Adrenal gland (tissue), 12 donors: ENCODE measurements around the gene WIPI1. TPM values are rescaled to one million over a fixed set of nuclear protein-coding genes. Genes with fewer than 3 reads are reported as not detected.
A peak's percentile ranks its signal among the peaks of the same experiment; 100 is the strongest.

ENCODE experiments used
- DNase-seq, 7 donors: peaks; one replicate each; pipeline ENCODE4 v3.0.0-alpha.2; 2019 to 2020
- H3K27ac ChIP-seq, 5 donors: fragments of 200-600 bp; sonication (generic) in 4 of 5; 1 replicate in 3 of 5; 2 replicates in 2 of 5; pipeline versions ENCODE4 v1.5.1 to v1.8.0; 2016 to 2020; ENCODE audit warnings: mild to moderate bottlenecking in 1 of 5
- H3K27me3 ChIP-seq: fragments of 200-600 bp; 2 replicates; pipeline ENCODE4 v1.8.0; 2021
- H3K36me3 ChIP-seq, 2 donors: fragments of 200-600 bp; replicated peaks in 1 of 2; 1 replicate in 1 of 2; 2 replicates in 1 of 2; pipeline versions ENCODE4 v1.5.1 to v1.8.0; 2018 to 2022
- H3K4me1 ChIP-seq, 2 donors: fragments of 200-600 bp; replicated peaks in 1 of 2; 1 replicate in 1 of 2; 2 replicates in 1 of 2; pipeline versions ENCODE4 v1.5.1 to v1.8.0; 2018 to 2021
- H3K4me3 ChIP-seq, 4 donors: fragments of 200-600 bp; sonication (generic) in 3 of 4; one replicate each; pipeline ENCODE4 v1.5.1; 2016 to 2018
- H3K9me3 ChIP-seq, 3 donors: fragments of 200-600 bp; sonication (generic) in 1 of 3; replicated peaks in 1 of 3; 1 replicate in 2 of 3; 2 replicates in 1 of 3; pipeline versions ENCODE4 v1.5.1 to v1.8.0; 2016 to 2021
- CTCF ChIP-seq, 6 experiments: fragments of 450-650 bp in 4 of 6; fragments of 200-600 bp in 2 of 6; sonication (generic) in 1 of 6; IDR thresholded peaks; 1 replicate in 5 of 6; 2 replicates in 1 of 6; pipeline versions ENCODE4 v1.5.1 to v1.8.0; 2016 to 2021; ENCODE audit warnings: antibody characterized with exemption in 6 of 6, mild to moderate bottlenecking in 2 of 6, moderate library complexity in 1 of 6
- POLR2A ChIP-seq, 2 donors: fragments of 450-650 bp; IDR thresholded peaks; one replicate each; pipeline ENCODE4 v1.6.1; 2017; ENCODE audit warnings: antibody characterized with exemption in 2 of 2, mild to moderate bottlenecking in 2 of 2, moderate library complexity in 1 of 2
- WGBS, 4 donors: extraction: QIAGEN DNeasy Blood & Tissue Kit in 2 of 4; methylation state at CpG; one replicate each; pipeline versions ENCODE4 v1.1.5 to v1.1.7; 2013 to 2017; 5-methylcytosine and 5-hydroxymethylcytosine counted together
- intact Hi-C, 2 donors: fragments of 100-400 bp; cut with DNase I; formaldehyde crosslinking; loops; one replicate each; pipeline versions ENCODE4 v1.14.1 to v1.15.0; 2022 to 2023
- polyA plus RNA-seq, 3 donors: library from polyadenylated mRNA; stranded (reverse); fragments of 200-250 nt in 2 of 3; fragments of 350-450 nt in 1 of 3; fragmentation: Illumina TruSeq in 1 of 3; extraction: RNeasy Lipid Tissue Mini Kit (QIAGEN cat#74804) in 1 of 3; gene quantifications; one replicate each; pipeline ENCODE4 v1.2.3, GENCODE V29; 2013 to 2014
- total RNA-seq, 9 donors: library from RNA; depleted of rRNA in 4 of 9; stranded (reverse); fragments of >200 nt in 4 of 9; fragments of 120-200 nt in 1 of 9; fragmentation: NEBNext Ultra II Directional in 1 of 9; extraction: Animal tissue kit (Norgen Biotek cat#: 25700) in 1 of 9; gene quantifications; one replicate each; pipeline versions ENCODE4 v1.1.0 to v1.2.4, GENCODE V29; 2013 to 2023
- donor health status: healthy with polysubstance abuse.
- donor health status: Bipolar disorder and iron deficiency.
- donor health status: DM: yes; HTN: yes; CAD: no.
- donor health status: DM: no; HTN: no; CAD: no.
- donor health status: DM: no; HTN: no; CAD: no.
- donor health status: DM: yes; HTN: yes; CAD: no.

Gene WIPI1
- total and polyA plus RNA-seq, 12 donors = 19.3 to 148 (median 39.7) TPM

- no peaks in the 10 kb centered on the region for H3K9me3 ChIP-seq
- 88 to 93% (median 93%) methylated on average over 12 of the region's 12 CpGs for WGBS, 4 donors
- intact Hi-C loops = loop anchor here in 1 of 2 donors (10.0 kb wide), 1 partner anchor 169 kb away; no protein-coding TSS in a partner anchor
- H3K4me1 ChIP-seq = peaks cover 0 to 12% of the 10 kb centered on the region in 2 donors
- H3K4me3 ChIP-seq = no peak overlapping the region
- DNase-seq = peak in 2 of 7 donors; percentile 18 to 45
- H3K27me3 ChIP-seq = no peaks in the 10 kb centered on the region
- H3K27ac ChIP-seq = no peak overlapping the region
- H3K36me3 ChIP-seq = peaks cover 0 to 67% of the 10 kb centered on the region in 2 donors
- TF ChIP-seq CTCF (IDR thresholded peaks at IDR 0.05) (no peak), POLR2A (IDR thresholded peaks at IDR 0.05) (no peak)
Measured at GRCh38 chr17:68433911-68434508, 23.3 kb downstream of the WIPI1 start.

GRCh38 chr17:68433211-68433610 lies 24.1 kb downstream of the WIPI1 start:
- H3K36me3 ChIP-seq = peaks cover 0 to 75% of the 10 kb centered on the region in 2 donors
- H3K4me3 ChIP-seq = no peak overlapping the region
- WGBS, 4 donors = 89 to 91% (median 91%) methylated on average over 9 of the region's 9 CpGs
- H3K27me3 ChIP-seq = no peaks in the 10 kb centered on the region
- no peak overlapping the region for H3K27ac ChIP-seq
- no peaks in the 10 kb centered on the region for H3K9me3 ChIP-seq
- peaks cover 0 to 10% of the 10 kb centered on the region in 2 donors for H3K4me1 ChIP-seq
- TF ChIP-seq CTCF (IDR thresholded peaks at IDR 0.05) (no peak), POLR2A (IDR thresholded peaks at IDR 0.05) (no peak)
- intact Hi-C loops = loop anchor here in 1 of 2 donors (10.0 kb wide), 1 partner anchor 168 kb away; no protein-coding TSS in a partner anchor
- DNase-seq = peak in 2 of 7 donors; percentile 12 to 34

DNA sequence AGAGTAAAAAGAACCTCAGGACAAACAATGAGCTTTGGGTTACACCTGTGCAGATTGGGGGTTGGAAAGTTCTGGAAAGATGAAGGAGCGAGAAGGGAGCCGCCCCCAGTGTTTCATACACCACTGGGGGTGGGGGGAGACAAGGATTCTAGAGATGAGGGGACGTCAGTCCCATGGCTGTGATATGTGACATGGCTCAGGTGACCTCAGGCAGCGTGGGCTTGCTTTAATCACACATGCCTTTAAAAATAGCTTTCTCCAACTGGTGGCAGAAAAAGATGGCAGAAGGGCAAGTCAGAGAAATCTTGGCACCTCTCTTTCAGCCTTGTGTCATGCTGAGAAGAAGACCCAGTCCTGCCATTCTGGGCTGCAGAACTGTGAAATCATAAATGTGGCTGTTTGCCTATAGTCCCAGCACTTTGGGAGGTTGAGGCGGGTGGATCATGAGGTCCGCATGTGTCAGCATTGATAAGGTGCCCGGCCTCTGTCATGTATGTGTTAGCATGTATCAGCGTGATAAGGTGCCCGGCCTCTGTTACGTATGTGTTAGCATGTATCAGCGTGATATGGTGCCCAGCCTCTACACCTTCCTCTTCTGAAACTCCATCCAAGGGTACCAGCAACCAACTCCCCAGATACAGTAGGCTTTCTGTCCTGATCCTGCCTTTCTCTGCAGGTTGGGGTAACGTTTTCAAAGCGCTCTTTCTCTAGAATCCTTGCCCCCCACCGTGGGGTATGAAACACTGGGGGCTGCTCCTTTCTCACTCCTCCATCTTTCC lies 25.0 kb downstream of the WIPI1 start:
- intact Hi-C loops = loop anchor here in 1 of 2 donors (10.0 kb wide), 1 partner anchor 167 kb away; no protein-coding TSS in a partner anchor
- Histone ChIP-seq H3K4me1 (peaks cover 0 to 4% of the 10 kb centered on the region in 2 donors), H3K27me3 (no peaks in the 10 kb centered on the region), H3K9me3 (no peaks in the 10 kb centered on the region), H3K4me3 (no peak overlapping the region), H3K36me3 (peaks cover 0 to 82% of the 10 kb centered on the region in 2 donors), H3K27ac (no peak overlapping the region)
- no peak for TF ChIP-seq CTCF (IDR thresholded peaks at IDR 0.05)
- no peak for TF ChIP-seq POLR2A (IDR thresholded peaks at IDR 0.05)
- DNase-seq = peak in 2 of 7 donors; percentile 15 to 49
- 85 to 92% (median 86%) methylated on average over 14 of the region's 14 CpGs for WGBS, 4 donors

DNA sequence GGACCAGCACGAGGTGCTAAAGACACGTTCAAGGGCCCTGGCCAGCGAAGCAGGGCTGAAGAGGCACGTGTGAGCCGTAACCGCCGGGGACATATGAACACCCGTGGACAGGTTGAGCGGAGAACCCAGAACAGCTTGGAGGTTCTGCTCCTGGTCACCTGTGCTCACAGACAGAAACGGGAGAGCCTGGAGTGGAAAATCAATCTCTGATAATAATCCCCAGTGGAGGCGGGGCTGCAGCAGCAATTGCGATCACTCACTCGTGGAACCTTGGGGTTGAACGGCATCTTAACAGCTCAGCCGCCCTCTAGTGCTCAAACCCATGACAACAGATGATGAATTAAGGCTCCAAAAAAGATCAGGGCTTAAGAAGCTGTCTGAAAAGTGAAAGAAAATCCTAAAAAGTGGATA lies 25.6 kb downstream of the WIPI1 start:
- TF ChIP-seq CTCF (IDR thresholded peaks at IDR 0.05) = peak; percentile 17 to 50 (median 37)
- no peak for TF ChIP-seq POLR2A (IDR thresholded peaks at IDR 0.05)
- Histone ChIP-seq H3K36me3 (peaks cover 0 to 88% of the 10 kb centered on the region in 2 donors), H3K9me3 (no peaks in the 10 kb centered on the region), H3K27me3 (no peaks in the 10 kb centered on the region), H3K4me3 (no peak overlapping the region), H3K27ac (no peak overlapping the region), H3K4me1 (peaks cover 0 to 4% of the 10 kb centered on the region in 2 donors)
- intact Hi-C loops = loop anchor here in 1 of 2 donors (10.0 kb wide), 1 partner anchor 167 kb away; no protein-coding TSS in a partner anchor
- WGBS, 4 donors = 54 to 62% (median 55%) methylated on average over 15 of the region's 15 CpGs
- DNase-seq = peak in 6 of 7 donors; percentile 30 to 78 (median 62)
